HG02763 (cell line): ENCODE measurements around the gene POLR2F.

Experiments
- ATAC-seq: cut with Tn5 transposase; IDR thresholded peaks from one replicate; pipeline ENCODE4 v1.9.1; 2021; ENCODE audit warnings: mild to moderate bottlenecking, moderate library complexity; ENCODE audit not compliant: unreplicated experiment

POLR2F gene

DNA sequence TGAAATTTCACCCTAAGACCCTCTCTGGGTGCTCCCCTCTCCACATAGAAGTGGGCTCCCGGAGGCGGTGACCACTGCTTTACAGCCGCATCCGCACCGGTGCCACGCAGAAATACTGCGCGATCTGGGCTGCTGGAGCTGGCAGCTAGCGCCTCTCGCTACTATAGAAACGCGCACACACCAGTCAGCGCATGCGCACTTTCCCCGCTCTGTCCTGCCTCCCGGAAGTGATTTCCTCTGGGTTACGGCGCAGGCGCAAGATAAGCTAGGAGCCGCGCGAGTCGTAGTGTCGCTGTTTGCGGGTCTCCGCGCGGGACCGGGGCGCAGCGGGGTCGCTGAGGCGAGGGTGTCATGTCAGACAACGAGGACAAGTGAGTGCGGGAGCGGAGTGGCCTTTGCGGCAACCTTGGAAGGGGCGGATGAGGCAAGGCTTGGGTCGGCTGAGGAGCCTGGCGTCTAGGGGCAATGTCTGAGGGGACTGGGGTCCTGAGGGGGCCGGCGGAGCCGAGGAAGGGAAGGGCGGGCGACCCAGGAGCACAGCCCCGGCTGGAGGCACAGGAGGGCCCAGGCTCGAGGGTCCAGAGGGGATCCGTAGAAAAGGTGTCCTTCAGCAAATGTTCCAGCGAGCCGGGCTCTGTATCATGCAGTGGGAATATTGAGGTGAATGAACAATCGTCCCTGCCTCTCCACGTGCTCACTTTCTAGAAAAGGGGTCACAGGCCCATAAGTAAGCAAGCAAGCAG lies at the start of gene POLR2F, which contains the start of gene C22orf23:
POLR2F (plus strand) TSS at position 263 of the 743 bp plus-strand sequence; CDS start at position 352, 89 bp downstream.
C22orf23 (minus strand) TSS at position 165 of the 743 bp plus-strand sequence. CDS start 452 bp downstream, outside the sequence.
- peak; percentile 79 for ATAC-seq

DNA sequence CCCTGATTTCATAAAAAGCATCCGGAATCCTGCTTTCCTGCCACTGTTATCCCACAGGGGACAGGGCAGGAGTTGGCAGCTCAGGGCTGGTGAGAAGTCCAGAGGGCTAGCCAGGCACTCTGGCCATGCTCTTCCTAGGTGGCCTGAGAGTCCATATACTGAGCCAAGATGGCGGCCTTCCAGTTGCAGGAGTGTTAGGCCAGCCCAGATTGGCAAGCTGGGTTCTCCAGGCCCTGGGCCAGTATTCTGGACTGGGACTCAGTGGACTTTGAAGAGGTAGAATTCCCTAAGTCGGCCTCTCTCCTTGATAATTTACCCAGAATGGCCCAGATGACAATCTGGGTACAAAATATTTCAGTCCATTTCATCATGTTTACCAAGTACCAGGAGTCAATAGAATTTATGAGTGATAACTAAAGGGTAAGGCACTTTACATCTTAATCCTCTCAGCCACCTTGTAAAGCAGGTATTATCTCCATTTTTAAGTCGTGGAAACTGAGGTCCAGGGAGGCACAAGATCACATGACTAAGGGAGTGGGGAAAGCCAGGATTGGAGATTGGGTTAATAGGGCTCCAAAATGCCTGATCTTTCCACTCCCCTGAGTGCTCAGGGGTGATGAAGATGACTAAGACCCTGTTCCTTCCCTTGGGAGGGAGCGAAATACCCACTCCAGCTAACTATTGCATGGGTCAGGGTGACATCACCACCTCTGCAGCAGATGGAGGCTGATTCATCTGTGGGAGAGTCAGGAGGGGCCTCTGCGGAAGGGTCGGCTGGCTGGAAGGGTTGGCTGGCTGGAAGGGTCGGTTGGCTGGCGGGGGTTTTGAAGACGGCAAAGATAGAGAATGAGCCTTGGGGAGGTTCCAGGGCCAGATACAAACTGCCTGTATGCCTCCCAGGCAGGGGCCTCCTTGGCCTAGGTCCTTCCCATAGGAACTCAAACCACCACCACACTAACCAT lies 48.6 kb upstream of the POLR2F start:
- ATAC-seq = no peak

DNA sequence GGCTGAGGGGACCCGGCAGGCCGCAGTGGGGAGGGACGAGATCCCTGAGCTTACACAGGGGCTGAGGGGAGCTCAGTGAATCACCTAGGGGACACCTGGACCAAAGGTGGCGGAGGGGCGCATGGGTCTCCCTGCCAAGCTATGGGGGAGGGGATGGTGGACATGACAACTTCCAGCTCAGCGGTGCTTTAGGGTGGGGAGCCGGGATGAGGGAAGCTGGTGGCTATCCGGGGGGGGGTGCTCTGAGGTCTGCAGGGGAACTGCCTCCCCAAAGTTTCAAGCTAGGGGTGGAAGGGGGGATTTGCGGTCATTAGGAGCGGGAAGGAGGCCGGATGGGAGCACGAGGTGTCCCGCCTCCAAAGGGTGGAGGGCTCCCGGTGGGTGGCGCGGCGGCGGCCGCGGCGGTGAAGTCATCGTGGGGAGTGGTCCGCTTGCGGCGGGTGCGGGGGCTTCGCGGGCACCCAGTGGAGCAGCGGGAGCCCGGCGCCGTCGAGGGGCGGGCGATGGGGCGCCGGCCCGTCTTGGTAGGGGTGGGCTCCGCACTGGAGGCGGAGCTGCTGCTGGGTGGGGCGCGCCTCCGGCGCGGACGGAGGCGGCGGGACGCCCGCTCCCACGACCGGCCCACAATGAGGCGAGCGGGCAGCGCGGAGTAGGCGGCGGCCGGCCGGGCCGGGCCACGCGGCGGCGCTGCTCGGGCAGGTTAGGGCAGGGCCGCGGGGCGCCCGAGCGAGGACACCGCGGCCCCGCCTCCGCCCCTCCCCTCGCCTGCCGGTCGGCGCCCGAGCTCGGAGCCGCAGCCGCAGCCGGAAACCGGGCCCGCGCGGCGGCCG lies 47.8 kb upstream of the POLR2F start, which contains the start of gene MICALL1:
MICALL1 (plus strand) TSS at position 764 of the 830 bp plus-strand sequence. CDS start 126 bp downstream, outside the sequence.
- ATAC-seq = peak; percentile 69

DNA sequence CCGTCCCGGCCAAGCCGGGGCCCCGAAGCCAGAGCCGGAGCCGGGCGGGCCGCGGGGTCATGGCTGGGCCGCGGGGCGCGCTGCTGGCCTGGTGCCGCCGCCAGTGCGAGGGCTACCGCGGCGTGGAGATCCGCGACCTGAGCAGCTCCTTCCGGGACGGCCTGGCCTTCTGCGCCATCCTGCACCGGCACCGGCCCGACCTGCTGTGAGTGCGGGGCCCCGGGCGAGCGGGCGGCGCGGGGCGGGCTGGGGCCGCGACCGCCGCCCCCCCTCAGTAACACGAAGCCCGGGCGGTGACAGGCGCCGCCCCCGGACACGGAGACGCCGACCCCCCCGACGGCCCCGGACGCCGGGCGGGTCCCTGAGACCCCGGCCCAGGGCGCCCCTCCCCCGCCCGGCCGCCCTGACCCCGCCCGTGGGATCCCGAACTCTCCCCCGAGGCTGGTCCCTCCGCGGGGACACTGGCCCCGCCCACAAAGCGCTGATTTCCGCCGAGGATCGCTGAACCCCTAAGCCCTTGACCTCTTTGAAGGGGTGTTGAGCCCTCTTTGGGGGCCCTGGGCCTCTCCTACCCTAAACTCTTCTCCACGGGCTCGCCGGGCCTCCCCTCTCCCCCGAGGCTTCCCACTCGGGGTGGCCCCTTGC lies 47.0 kb upstream of the POLR2F start:
- peak; percentile 22 for ATAC-seq

DNA sequence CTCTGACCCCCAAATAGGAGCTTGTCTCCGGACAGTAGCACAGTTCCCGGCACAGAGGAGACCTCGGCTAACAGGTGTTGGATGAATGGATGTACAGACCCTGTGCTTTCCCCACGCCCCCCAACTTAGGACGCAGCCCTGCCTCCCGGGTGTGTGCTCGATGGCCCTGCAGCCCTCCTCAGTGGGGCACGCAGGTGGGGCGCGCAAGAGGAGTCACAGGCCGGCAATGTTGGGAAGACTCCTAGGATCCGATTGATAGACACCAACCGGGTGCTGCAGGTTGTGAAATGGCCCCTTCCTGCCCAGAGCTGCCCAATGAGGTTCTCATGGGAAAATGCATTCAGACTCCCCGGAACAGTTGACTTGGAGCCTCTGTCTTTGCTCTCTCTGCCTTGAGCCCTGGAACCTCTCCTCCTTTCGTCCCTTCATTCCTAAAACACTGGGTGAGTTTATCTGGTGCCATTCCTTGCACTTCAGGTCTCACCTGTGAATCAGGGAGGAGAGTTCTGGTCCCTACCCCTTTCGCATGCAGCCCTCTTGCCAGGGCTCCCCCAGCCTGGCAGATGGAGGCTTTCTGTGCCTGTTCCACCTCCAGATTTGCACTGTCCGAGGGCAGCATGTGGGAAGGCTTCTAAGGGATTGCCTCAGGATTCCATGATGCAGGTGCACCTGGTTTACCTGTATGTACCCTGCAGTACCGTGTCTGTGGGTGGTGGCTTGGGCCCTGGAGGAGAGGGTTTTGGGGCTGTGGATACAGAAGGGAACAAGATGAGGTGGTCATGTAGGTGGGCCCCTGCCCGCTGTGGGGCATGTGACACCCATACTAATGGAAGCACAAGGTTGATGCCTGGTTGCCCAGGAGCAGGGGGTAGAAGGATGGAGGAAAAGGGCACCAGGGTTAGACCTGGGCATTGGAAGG lies 46.2 kb upstream of the POLR2F start:
- ATAC-seq = no peak

DNA sequence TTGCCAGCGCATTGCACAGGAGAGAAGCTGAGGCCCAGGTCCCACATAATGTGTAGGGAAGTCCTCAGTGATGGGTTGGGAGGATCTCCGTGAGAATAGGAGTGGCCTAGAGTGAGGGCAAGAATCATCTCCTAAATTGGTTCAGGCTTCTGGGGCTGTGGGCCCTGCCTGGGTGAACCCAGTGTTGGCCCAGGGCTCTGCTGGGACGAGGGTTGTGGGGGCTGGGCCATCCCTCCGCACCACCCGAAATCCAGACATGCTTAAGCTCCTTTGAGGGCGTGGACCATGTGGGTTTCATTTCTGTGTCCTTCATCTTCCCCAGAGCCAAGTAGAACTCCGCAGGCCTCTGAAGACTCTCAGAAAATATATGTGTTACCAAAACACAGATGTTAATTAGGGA lies 43.7 kb upstream of the POLR2F start:
- no peak for ATAC-seq

DNA sequence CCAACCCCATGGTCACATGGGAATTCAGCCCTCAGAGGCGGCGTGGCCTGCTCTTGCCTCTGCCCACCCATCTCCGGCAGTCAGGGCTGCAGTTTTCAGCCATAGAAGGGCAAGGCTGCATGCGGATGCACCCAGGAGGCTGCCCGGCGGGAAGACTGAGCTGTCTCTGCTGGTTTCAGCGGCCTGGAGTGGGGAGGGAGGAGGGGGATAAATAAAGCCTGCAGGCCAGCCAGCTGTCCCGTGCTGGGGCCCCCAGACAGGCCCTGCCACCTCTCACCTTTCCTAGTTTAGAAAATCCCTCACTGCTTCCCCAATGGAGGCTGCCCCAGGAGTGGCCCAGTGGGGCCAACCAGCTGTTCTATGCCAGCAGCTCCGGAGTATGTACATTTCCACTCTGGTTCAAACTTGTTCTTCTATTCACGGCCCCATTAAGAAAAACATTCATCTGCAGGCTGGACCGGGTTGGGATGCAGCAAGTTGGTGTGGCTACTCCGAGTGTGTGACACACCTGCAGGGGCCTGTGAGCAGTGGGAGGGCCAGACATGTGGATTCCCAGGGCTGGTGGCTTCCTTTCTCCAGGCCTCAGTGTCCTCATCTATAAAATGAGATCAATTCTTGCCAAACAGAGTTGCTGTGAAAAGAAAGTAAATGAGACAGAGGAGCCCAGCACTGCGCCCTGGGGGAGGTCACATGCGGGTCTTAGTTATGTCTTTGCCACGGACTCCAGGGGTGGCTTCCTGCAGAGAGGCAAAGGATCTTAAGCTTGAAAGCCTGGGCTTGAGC lies 42.4 kb upstream of the POLR2F start:
- ATAC-seq = no peak

DNA sequence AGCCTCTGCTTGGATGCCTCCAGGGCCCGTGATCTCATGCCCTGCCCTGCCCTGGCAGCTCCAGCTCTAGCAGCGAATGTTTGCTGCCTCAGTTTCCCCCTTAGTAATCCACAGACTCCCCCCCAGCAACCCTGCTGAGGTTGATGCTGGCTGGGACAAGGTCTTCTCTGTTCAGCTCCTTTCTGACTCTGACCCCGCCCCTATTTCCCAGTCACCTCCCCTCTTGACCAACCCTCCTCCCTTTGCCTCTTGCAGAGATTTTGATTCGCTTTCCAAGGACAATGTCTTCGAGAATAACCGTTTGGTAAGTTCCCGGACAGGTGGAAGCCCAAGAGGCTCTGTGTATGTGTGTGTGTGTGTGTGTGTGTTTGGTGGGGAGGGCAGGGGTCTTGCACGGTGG lies 41.8 kb upstream of the POLR2F start:
- no peak for ATAC-seq

DNA sequence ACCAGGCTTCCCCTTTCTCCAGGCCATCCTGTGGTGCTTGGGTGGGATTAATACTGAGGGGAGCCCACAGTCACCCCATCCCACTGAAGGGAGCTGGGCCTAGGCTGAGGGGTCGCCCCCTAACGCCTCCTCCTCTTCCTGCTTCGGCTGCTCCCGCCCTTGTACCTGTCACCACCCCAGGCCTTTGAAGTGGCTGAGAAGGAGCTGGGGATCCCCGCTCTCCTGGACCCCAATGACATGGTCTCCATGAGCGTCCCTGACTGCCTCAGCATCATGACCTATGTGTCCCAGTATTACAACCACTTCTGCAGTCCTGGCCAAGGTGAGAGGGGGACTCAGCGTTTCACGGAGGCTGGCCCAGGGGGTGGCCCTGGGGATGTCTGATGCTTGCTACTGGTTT lies 41.3 kb upstream of the POLR2F start:
- no peak for ATAC-seq

DNA sequence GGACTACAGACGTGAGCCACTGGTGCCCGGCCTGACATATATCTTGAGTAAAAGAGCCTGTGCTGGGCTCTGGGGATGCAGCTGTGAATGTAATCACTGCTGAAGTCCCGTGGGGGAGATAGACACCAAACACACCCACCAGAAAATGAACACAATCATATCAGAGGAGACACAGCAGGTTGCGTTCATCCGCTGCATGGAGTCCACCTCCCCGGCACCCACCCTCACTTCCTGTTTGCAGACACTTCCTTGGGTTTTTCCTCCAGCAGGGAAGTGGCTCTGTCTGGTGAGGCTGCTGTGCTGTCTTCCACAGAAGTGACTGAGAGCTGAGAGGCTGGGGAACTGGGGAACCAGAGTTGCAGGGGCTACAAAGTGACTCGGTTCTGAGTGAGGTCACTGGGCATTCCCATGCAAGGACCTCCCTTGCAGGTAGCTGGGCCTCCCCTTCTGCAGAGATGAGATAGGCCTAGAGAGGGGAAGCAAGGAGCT lies 40.2 kb upstream of the POLR2F start:
- ATAC-seq = no peak

DNA sequence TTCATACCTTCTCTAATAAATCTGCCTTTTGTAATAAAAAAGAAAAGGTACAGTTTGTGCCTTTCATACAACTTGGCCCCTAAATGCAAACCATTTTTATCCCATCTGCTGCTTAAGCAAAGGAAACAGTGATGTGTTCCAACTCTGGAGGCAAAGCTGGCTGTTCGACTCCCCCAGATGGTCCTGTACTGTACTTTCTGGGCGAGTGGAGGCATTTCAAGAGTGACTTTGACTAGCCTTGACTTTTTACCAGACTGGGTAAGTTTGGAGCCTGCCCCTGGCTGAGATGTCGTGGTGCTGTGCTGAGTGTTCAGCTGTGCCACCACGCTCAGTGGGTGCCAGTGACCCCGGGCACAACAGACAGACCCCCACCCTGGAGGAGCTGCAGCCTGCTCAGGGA lies 37.2 kb upstream of the POLR2F start:
- no peak for ATAC-seq

DNA sequence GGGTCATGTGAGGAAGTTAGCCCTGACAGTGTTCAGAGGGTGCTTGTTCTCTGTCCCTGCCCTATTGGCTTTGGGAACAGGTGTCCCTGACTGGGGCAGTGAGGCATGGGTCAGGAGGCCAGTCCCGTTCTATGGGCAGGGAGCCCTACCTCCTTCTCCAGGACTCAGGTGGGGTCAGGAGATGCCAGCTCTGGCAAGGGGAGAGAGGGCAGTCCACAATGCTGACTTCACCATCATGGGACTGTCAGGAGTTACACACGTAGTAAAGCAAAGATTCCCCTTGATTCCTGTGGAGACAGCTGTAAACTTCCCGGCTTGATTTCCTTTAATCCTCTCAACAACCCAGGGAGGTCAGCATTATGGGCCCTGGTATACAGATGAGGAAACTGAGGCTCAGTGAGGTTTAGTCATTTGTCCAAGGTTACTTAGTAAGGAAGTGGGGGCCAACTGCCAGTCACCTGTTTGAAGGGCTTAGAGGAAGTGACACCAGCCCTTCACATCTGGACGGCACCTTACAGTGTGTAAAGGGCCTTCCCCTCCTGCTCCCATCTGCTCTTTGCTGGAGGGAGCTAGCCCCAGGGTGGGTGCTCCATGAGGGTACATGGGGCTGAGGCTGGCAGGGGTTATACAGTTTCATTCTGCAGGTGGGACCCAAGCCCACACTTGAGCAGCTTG lies 35.5 kb upstream of the POLR2F start:
- no peak for ATAC-seq

DNA sequence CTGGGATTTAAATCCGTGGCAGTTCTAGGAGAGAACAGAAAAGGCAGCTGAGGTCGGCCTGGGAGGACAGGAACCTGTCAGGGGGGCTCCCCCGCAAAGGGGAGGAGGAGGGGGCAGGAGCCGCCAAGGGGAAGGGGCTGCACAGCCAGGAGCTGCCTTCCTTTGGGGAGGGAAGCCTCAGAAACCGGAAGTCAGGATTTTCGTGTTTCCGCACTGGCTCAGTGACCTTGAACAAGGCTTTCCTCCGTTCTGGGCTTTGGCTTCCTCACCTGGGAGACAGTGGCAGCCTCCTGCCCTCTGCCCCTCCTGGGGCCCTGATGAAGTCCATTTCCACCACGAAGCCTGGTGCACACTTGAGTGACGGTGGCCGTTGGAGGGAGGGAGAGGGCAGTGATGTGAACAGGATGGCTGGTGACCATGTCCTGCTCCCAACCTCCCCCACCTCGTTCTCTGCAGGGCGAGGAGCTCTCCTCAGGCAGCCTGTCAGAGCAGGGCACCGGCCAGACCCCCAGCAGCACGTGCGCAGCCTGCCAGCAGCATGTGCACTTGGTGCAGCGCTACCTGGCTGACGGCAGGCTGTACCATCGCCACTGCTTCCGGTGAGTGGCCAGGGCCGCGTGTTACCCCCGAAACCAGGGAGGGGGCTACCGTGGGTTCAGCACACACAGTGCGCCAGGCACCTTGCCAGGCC lies 34.8 kb upstream of the POLR2F start:
- no peak for ATAC-seq

DNA sequence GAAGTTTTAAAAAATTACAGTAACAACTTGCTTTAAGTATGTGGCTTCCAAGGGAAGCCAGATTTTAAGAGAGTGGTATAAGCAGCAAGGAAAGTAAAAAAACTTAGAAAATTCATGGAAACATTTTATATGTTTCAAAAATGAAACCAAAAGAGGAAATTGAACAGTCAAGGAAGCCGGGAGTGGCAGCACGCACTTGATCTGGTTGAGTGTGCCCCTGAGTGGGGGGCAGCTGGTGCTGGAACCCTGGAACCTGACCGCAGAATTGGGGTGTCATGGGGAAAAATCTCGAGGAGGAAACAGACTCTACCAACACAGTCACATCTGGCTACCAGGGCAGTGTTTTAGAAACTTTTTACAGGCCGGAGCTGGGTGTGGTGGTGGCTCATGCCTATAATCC lies 33.4 kb upstream of the POLR2F start:
- ATAC-seq = no peak

DNA sequence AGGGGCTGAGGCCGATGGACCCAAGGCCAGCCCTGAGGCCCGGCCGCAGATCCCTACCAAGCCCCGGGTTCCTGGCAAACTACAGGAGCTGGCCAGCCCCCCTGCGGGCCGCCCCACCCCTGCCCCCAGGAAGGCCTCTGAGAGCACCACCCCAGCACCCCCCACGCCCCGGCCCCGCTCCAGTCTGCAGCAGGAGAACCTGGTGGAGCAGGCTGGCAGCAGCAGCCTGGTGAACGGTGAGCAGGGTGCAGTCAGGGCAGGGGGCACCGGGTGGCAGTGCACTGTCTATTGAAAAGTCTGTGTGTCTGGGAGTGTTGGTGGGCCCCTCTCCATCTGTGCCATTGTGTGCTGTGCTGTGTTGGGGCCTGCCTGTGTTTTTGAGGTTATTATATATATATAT lies 31.3 kb upstream of the POLR2F start:
- no peak for ATAC-seq

DNA sequence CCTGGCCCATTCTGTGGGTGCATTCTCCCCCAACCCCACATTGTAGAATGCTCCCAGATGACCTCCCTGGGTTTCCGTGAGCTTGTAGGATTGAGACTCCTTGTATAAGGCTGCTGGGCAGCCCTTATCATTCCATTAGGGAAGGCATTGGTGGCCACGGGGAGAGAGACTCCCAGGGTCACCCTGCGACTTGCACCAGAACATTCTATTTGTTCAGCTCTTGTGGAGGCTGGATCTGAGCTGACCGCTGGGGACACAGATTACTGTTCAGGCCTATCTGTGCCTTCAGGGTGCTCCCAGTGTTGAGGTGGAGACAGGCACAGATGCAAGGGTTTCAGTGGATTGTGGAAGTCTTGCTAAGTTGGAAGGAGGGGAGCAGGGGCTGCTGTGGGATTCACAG lies 29.6 kb upstream of the POLR2F start:
- no peak for ATAC-seq

DNA sequence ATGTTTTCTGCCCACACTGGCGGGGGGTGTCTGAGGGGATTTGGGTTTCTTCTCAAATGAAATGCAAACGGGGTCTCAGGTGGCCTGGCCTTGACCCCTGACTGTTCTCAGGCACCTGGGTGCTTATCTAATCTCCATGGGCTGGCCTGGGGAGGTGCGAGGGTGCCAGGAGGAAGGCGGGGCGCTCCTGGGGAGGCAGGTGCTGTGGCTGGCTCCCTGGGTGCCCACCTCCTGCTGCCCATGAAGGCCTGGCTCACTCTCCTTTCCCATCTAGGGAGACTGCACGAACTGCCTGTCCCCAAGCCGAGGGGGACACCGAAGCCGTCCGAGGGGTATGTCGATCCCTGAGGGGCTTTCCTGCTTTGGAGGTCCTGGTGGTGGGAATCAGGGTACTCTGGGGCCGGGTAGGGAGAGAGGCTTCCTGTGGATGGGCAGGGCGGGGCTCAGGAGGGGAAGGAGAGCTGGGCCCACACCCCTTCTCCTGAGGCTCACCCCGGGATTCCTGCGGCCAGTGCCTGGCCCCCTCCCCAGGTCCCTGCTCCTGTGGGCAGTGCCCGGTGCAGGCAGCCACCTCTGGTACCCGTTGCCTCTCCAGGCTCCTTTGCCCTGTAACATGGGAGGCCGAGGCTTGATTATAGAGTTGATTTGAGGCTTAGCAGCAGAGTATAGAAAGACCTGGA lies 29.0 kb upstream of the POLR2F start:
- no peak for ATAC-seq
